ACC112 (cell line): ENCODE measurements around the gene USP34.
A peak's percentile ranks its signal among the peaks of the same experiment; 100 is the strongest.

ENCODE experiments used
- H2AFZ ChIP-seq: fragments of 200-600 bp; sonication (generic); one replicate; pipeline ENCODE4 v1.6.0; 2017; ENCODE audit warnings: antibody characterized with exemption, low read length; ENCODE audit not compliant: unreplicated experiment
- H3K27ac ChIP-seq: fragments of 200-600 bp; sonication (generic); 2 replicates; pipeline ENCODE4 v1.5.1; 2014; ENCODE audit warnings: low read depth, mild to moderate bottlenecking, antibody characterized with exemption, low read length, moderate library complexity
- H3K27me3 ChIP-seq: fragments of 200-600 bp; sonication (generic); 2 replicates; pipeline ENCODE4 v1.6.1; 2014; ENCODE audit warnings: mild to moderate bottlenecking, antibody characterized with exemption, low read length, moderate library complexity, mixed read lengths; ENCODE audit not compliant: insufficient read depth
- H3K36me3 ChIP-seq: fragments of 200-600 bp; sonication (generic); 2 replicates; pipeline ENCODE4 v1.6.1; 2016; ENCODE audit warnings: mild to moderate bottlenecking, antibody characterized with exemption, low read length, moderate library complexity, mixed read lengths; ENCODE audit not compliant: insufficient read depth
- H3K4me1 ChIP-seq: fragments of 200-600 bp; sonication (generic); one replicate; pipeline ENCODE4 v1.6.1; 2016; ENCODE audit warnings: low read length, mixed read lengths; ENCODE audit not compliant: insufficient read depth, unreplicated experiment, control insufficient read depth
- H3K4me3 ChIP-seq: fragments of 200-600 bp; sonication (generic); 2 replicates; pipeline ENCODE4 v1.5.1; 2014; ENCODE audit warnings: mild to moderate bottlenecking, low read depth, low read length
- H3K79me2 ChIP-seq: fragments of 200-600 bp; sonication (generic); one replicate; pipeline ENCODE4 v1.6.0; 2016; ENCODE audit warnings: low read length; ENCODE audit not compliant: control insufficient read depth, unreplicated experiment, insufficient read depth

The USP34 gene

GRCh38 chr2:61356261-61356957 is 114.5 kb downstream of the USP34 start:
- peak overlapping the region; percentile 77 for H3K27ac ChIP-seq
- H3K79me2 ChIP-seq: peaks cover 62% of the 10 kb centered on the region

GRCh38 chr2:61354543-61355197 is 116.2 kb downstream of the USP34 start:
- Histone ChIP-seq H3K27ac (no peak overlapping the region), H2AFZ (no peak overlapping the region), H3K36me3 (peaks cover 18% of the 10 kb centered on the region), H3K4me3 (no peak overlapping the region), H3K4me1 (peaks cover 22% of the 10 kb centered on the region), H3K79me2 (peaks cover 48% of the 10 kb centered on the region), H3K27me3 (no peaks in the 10 kb centered on the region)

More at GRCh38 chr2:61356261-61356957, 114.5 kb downstream of the USP34 start:
- H3K27me3 ChIP-seq: no peaks in the 10 kb centered on the region
- peaks cover 18% of the 10 kb centered on the region for H3K36me3 ChIP-seq
- peak overlapping the region; percentile 60 for H3K4me3 ChIP-seq
- no peak overlapping the region for H2AFZ ChIP-seq
- H3K4me1 ChIP-seq: peaks cover 22% of the 10 kb centered on the region

GRCh38 chr2:61353909-61354308 is 117.0 kb downstream of the USP34 start:
- Histone ChIP-seq H3K4me1 (peaks cover 22% of the 10 kb centered on the region), H3K27ac (no peak overlapping the region), H3K79me2 (peaks cover 41% of the 10 kb centered on the region), H2AFZ (no peak overlapping the region), H3K27me3 (no peaks in the 10 kb centered on the region), H3K4me3 (no peak overlapping the region), H3K36me3 (peaks cover 19% of the 10 kb centered on the region)

GRCh38 chr2:61350777-61351176 is 120.1 kb downstream of the USP34 start:
- Histone ChIP-seq H3K27ac (no peak overlapping the region), H3K36me3 (peaks cover 33% of the 10 kb centered on the region)

GRCh38 chr2:61343141-61343540 is 127.7 kb downstream of the USP34 start:
- H3K36me3 ChIP-seq: peaks cover 54% of the 10 kb centered on the region
- no peaks in the 10 kb centered on the region for H3K27me3 ChIP-seq
- no peak overlapping the region for H2AFZ ChIP-seq
- H3K4me1 ChIP-seq: peaks cover 4% of the 10 kb centered on the region
- no peak overlapping the region for H3K27ac ChIP-seq
- H3K79me2 ChIP-seq: no peaks in the 10 kb centered on the region
- no peak overlapping the region for H3K4me3 ChIP-seq

More at GRCh38 chr2:61350777-61351176, 120.1 kb downstream of the USP34 start:
- no peak overlapping the region for H2AFZ ChIP-seq
- H3K4me3 ChIP-seq: no peak overlapping the region
- H3K79me2 ChIP-seq: peaks cover 28% of the 10 kb centered on the region
- H3K27me3 ChIP-seq: no peaks in the 10 kb centered on the region
- peaks cover 3% of the 10 kb centered on the region for H3K4me1 ChIP-seq

GRCh38 chr2:61340242-61340641 is 130.6 kb downstream of the USP34 start:
- H3K79me2 ChIP-seq: no peaks in the 10 kb centered on the region
- H3K4me3 ChIP-seq: no peak overlapping the region
- H3K4me1 ChIP-seq: peaks cover 4% of the 10 kb centered on the region
- H3K27me3 ChIP-seq: no peaks in the 10 kb centered on the region
- H2AFZ ChIP-seq: no peak overlapping the region
- peaks cover 54% of the 10 kb centered on the region for H3K36me3 ChIP-seq
- H3K27ac ChIP-seq: peak overlapping the region; percentile 74

- H3K36me3 ChIP-seq: peaks cover 44% of the 10 kb centered on the region
- H3K79me2 ChIP-seq: no peaks in the 10 kb centered on the region
- H2AFZ ChIP-seq: no peak overlapping the region
- H3K27ac ChIP-seq: no peak overlapping the region
- no peak overlapping the region for H3K4me3 ChIP-seq
- H3K27me3 ChIP-seq: no peaks in the 10 kb centered on the region
- H3K4me1 ChIP-seq: peaks cover 4% of the 10 kb centered on the region
Measured at GRCh38 chr2:61338447-61338846, 132.4 kb downstream of the USP34 start.

- no peaks in the 10 kb centered on the region for H3K27me3 ChIP-seq
- H3K4me3 ChIP-seq: no peak overlapping the region
- H3K27ac ChIP-seq: no peak overlapping the region
- H3K36me3 ChIP-seq: peaks cover 40% of the 10 kb centered on the region
- H3K79me2 ChIP-seq: no peaks in the 10 kb centered on the region
- H3K4me1 ChIP-seq: no peaks in the 10 kb centered on the region
- no peak overlapping the region for H2AFZ ChIP-seq
Measured at GRCh38 chr2:61335187-61335586, 135.7 kb downstream of the USP34 start.

- H3K27ac ChIP-seq: no peak overlapping the region
Measured at GRCh38 chr2:61334466-61334865, 136.4 kb downstream of the USP34 start.

GRCh38 chr2:61328707-61329251 is 142.1 kb downstream of the USP34 start:
- Histone ChIP-seq H3K79me2 (no peaks in the 10 kb centered on the region), H3K4me3 (no peak overlapping the region), H3K36me3 (peaks cover 18% of the 10 kb centered on the region), H3K27me3 (no peaks in the 10 kb centered on the region), H3K4me1 (peaks cover 5% of the 10 kb centered on the region), H2AFZ (no peak overlapping the region), H3K27ac (no peak overlapping the region)

More at GRCh38 chr2:61334466-61334865, 136.4 kb downstream of the USP34 start:
- no peak overlapping the region for H2AFZ ChIP-seq
- H3K27me3 ChIP-seq: no peaks in the 10 kb centered on the region
- no peak overlapping the region for H3K4me3 ChIP-seq
- no peaks in the 10 kb centered on the region for H3K79me2 ChIP-seq
- no peaks in the 10 kb centered on the region for H3K4me1 ChIP-seq
- H3K36me3 ChIP-seq: peaks cover 40% of the 10 kb centered on the region

- H2AFZ ChIP-seq: no peak overlapping the region
- no peak overlapping the region for H3K4me3 ChIP-seq
- H3K36me3 ChIP-seq: peaks cover 9% of the 10 kb centered on the region
- no peaks in the 10 kb centered on the region for H3K79me2 ChIP-seq
- H3K4me1 ChIP-seq: peaks cover 5% of the 10 kb centered on the region
- H3K27ac ChIP-seq: no peak overlapping the region
- H3K27me3 ChIP-seq: no peaks in the 10 kb centered on the region
Measured at GRCh38 chr2:61327173-61327572, 143.7 kb downstream of the USP34 start.
